ENCODE data around the gene C1orf198.

DNA sequence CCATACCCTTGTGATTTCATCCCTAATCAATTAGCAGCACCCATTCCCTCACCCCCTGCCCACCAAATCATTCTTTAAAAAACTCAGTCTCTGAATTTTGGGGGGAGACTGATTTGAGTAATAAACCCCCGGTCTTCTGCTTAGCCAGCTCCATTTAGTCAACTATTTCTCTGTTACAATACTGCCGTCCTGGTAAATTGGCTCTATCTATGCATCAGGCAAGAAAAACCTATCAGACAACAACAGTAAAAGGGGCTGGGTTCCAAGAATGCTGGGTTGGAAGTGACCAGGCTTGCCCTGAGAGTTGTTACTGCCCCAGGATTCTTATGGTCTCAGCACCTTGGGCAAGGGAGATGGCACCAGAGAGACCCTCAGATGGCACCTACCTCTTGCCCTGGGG lies 16.3 kb upstream of the C1orf198 start:
- TF ChIP-seq POLR2AphosphoS5 (IDR thresholded peaks at IDR 0.05; ENCODE audit: insufficient read depth in 1 of 2, low read depth in 1 of 2) (no peak), CTCF (IDR thresholded peaks at IDR 0.05) (no peak), POLR2A (IDR thresholded peaks at IDR 0.05) (no peak)

Measured in vagina (tissue), 2 donors.